Astrocyte (in vitro differentiated cells and primary cell): ENCODE results near the gene ST6GALNAC3.

Experiments used
- CTCF ChIP-seq: IDR thresholded peaks from 2 replicates; pipeline ENCODE4 v1.5.1; 2011; ENCODE audit warnings: low read depth, mild to moderate bottlenecking, inconsistent platforms, low read length, moderate library complexity; ENCODE audit not compliant: insufficient read depth
- EZH2 ChIP-seq: IDR thresholded peaks from 2 replicates; pipeline ENCODE4 v1.6.1; 2012; ENCODE audit warnings: mild to moderate bottlenecking, low read length, inconsistent platforms; ENCODE audit not compliant: insufficient read depth

DNA sequence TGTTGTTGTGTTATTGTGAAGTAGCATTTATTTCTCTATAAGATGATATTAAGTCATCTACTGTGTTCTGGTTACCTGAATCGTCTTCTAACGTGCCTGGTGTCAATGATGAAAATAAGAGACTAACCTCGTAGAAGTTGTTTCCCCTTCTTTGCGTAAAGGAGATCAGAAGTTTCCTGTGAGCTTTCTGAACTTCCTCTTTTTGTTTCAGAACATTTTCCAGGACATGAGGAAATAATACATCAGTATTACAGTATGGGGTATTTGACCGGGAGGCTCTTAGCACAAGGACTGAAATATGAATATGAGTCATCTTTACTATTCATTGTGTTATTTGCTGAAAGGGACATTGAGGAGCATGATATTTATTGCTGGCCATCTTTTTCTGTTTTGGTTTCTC, 1.3 kb downstream of the ST6GALNAC3 start:
- no peak for TF ChIP-seq CTCF
- TF ChIP-seq EZH2: no peak
